Tibial nerve (tissue), 4 donors: ENCODE results near the gene LIN7A. TPM values are rescaled to one million over a fixed set of nuclear protein-coding genes. Genes with fewer than 3 reads are reported as not detected.
A peak's percentile ranks its signal among the peaks of the same experiment; 100 is the strongest.

Experiments used
- DNase-seq, 2 donors: peaks; one replicate each; pipeline ENCODE4 v3.0.0-alpha.2; 2019; ENCODE audit warnings: low spot score in 2 of 2
- H3K27ac ChIP-seq, 4 donors: fragments of 200-600 bp; sonication (generic) in 3 of 4; one replicate each; pipeline ENCODE4 v1.5.1; 2017 to 2019; ENCODE audit warnings: mild to moderate bottlenecking in 1 of 4
- H3K27me3 ChIP-seq, 2 donors: fragments of 200-600 bp; sonication (generic) in 1 of 2; one replicate each; pipeline versions ENCODE4 v1.5.1 to v1.6.0; 2017 to 2019
- H3K36me3 ChIP-seq, 3 donors: fragments of 200-600 bp; sonication (generic); one replicate each; pipeline ENCODE4 v1.5.1; 2018 to 2019
- H3K4me1 ChIP-seq, 4 donors: fragments of 200-600 bp; sonication (generic) in 3 of 4; one replicate each; pipeline ENCODE4 v1.5.1; 2017 to 2019
- H3K4me3 ChIP-seq, 4 donors: fragments of 200-600 bp; sonication (generic) in 3 of 4; one replicate each; pipeline ENCODE4 v1.5.1; 2017 to 2019; ENCODE audit warnings: mild to moderate bottlenecking in 1 of 4, moderate library complexity in 1 of 4
- H3K9me3 ChIP-seq, 4 donors: fragments of 200-600 bp; sonication (generic) in 3 of 4; one replicate each; pipeline ENCODE4 v1.5.1; 2017 to 2019
- EP300 ChIP-seq, 2 donors: sonication (generic); formaldehyde crosslinking; IDR thresholded peaks; one replicate each; pipeline ENCODE4 v1.6.1; 2017; ENCODE audit warnings: antibody characterized with exemption in 2 of 2, mild to moderate bottlenecking in 1 of 2
- POLR2A ChIP-seq, 2 donors: fragments of 450-650 bp; IDR thresholded peaks; one replicate each; pipeline ENCODE4 v1.6.1; 2017; ENCODE audit warnings: antibody characterized with exemption in 2 of 2, mild to moderate bottlenecking in 2 of 2, moderate library complexity in 2 of 2
- WGBS, 2 donors: methylation state at CpG; one replicate each; pipeline ENCODE4 v1.1.5; 2018; 5-methylcytosine and 5-hydroxymethylcytosine counted together
- total RNA-seq, 4 donors: library from RNA; depleted of rRNA; stranded (reverse); fragments of >200 nt; gene quantifications; one replicate each; pipeline ENCODE4 v1.1.0, GENCODE V29; 2016
- TF ChIP-seq, protein P1 (sequence below), 5 experiments: fragments of 200-600 bp in 3 of 5; fragments of 450-650 bp in 2 of 5; sonication (generic) in 3 of 5; IDR thresholded peaks; one replicate each; pipeline ENCODE4 v1.5.1; 2016 to 2019; ENCODE audit warnings: antibody characterized with exemption in 5 of 5, mild to moderate bottlenecking in 3 of 5, moderate library complexity in 2 of 5

LIN7A gene
- total RNA-seq, 4 donors from 2014 or later: 6.5 to 16.8 (median 7.9) TPM

DNA sequence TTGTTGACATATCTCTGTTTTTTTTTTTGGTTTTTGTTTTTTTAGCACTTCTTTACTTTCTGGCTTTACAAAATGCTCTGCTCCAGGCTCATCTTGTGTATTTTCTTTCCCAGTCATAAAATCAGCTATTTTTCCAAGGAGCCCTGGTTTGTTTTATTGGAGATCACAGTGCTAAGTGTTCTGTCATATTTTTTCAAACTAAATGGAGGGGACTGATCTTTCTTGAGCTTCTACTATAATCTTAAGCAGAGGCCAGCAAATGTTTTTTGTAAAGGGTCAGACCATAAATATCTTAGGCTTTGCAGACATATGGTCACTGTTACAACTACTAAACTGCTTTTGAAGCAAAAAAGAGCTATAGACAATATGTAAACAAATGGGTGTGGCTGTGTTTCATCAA is 30.6 kb upstream of the LIN7A start:
- DNase-seq: no peak
- Histone ChIP-seq H3K36me3 (no peaks in the 10 kb centered on the region), H3K4me1 (peaks cover 0 to 17% (median 0%) of the 10 kb centered on the region in 4 donors), H3K9me3 (no peaks in the 10 kb centered on the region), H3K27ac (no peak overlapping the region), H3K27me3 (no peaks in the 10 kb centered on the region), H3K4me3 (no peak overlapping the region)
- TF ChIP-seq POLR2A (IDR thresholded peaks at IDR 0.05): no peak
- TF ChIP-seq EP300 (IDR thresholded peaks at IDR 0.05): no peak
- TF ChIP-seq, protein P1, sequence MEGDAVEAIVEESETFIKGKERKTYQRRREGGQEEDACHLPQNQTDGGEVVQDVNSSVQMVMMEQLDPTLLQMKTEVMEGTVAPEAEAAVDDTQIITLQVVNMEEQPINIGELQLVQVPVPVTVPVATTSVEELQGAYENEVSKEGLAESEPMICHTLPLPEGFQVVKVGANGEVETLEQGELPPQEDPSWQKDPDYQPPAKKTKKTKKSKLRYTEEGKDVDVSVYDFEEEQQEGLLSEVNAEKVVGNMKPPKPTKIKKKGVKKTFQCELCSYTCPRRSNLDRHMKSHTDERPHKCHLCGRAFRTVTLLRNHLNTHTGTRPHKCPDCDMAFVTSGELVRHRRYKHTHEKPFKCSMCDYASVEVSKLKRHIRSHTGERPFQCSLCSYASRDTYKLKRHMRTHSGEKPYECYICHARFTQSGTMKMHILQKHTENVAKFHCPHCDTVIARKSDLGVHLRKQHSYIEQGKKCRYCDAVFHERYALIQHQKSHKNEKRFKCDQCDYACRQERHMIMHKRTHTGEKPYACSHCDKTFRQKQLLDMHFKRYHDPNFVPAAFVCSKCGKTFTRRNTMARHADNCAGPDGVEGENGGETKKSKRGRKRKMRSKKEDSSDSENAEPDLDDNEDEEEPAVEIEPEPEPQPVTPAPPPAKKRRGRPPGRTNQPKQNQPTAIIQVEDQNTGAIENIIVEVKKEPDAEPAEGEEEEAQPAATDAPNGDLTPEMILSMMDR (IDR thresholded peaks at IDR 0.05): no peak

DNA sequence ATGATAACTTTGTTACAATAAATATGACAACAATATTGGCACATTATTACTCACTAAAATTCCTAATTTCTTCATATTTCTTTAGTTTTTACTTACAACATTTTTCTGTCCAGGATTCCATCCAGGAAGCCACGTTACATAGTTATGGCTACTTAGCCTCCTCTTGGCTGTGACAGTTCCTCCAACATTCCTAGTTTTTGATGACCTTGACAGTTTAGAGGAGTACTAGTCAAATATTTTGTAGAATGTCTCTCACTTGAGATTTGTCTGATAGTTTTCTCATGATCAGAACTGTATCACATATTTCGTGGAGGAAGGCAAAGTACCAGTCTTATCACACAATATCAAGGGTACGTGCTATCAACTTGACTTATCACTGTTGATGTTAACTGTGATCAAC is 29.8 kb upstream of the LIN7A start:
- TF ChIP-seq POLR2A (IDR thresholded peaks at IDR 0.05): no peak
- TF ChIP-seq EP300 (IDR thresholded peaks at IDR 0.05): no peak
- TF ChIP-seq, protein P1 (IDR thresholded peaks at IDR 0.05): no peak
- DNase-seq: no peak
- no peaks in the 10 kb centered on the region for H3K9me3 ChIP-seq
- peak overlapping the region in 1 of 4 donors; percentile 52 for H3K27ac ChIP-seq
- H3K36me3 ChIP-seq: no peaks in the 10 kb centered on the region
- H3K4me1 ChIP-seq: peaks cover 0 to 17% (median 0%) of the 10 kb centered on the region in 4 donors
- 68 to 74% methylated on average over 3 of the region's 3 CpGs for WGBS, 2 donors
- H3K27me3 ChIP-seq: no peaks in the 10 kb centered on the region
- no peak overlapping the region for H3K4me3 ChIP-seq

DNA sequence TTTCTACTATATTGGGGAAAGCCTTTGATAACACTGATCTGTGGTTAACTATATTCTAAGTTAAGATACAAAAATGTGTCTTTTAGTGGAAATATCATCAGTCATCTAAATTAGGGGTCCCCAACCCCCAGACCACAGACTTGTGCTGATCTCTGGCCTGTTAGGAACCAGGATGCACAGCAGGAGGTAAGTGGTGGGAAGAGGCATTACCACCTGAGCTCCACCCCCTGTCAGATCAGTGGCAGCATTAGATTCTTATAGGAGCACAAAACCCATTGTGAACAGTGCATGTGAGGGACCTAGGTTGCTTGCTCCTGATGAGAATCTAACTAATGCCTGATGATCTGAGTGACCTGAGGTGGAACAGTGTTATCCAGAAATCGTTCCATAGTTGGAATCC is 28.3 kb upstream of the LIN7A start:
- peaks cover 0 to 17% (median 0%) of the 10 kb centered on the region in 4 donors for H3K4me1 ChIP-seq
- H3K27ac ChIP-seq: peak overlapping the region in 1 of 4 donors; percentile 20
- no peaks in the 10 kb centered on the region for H3K36me3 ChIP-seq
- H3K27me3 ChIP-seq: no peaks in the 10 kb centered on the region
- 62 to 70% methylated on average over 1 of the region's 1 CpG for WGBS, 2 donors
- no peak for DNase-seq
- TF ChIP-seq, protein P1 (IDR thresholded peaks at IDR 0.05): no peak
- TF ChIP-seq EP300 (IDR thresholded peaks at IDR 0.05) (no peak), POLR2A (IDR thresholded peaks at IDR 0.05) (no peak)
- no peaks in the 10 kb centered on the region for H3K9me3 ChIP-seq
- H3K4me3 ChIP-seq: no peak overlapping the region

DNA sequence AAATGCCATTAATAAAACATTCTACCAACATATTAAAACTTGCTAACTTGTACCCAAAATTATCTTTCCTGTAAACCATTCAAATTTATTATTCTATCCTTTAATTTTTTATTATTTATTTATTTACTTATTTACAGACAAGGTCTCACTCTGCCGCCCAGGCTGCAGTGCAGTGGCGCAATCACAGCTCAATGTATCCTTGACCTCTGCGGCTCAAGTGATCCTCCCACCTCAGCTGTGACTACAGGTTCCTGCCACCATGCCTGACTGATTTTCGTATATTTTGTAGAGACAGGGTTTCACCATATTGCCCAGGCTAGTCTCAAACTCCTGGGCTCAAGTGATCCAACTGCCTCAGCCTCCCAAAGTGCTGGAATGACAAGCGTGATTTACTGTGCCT is 20.4 kb upstream of the LIN7A start:
- no peaks in the 10 kb centered on the region for H3K4me1 ChIP-seq
- no peaks in the 10 kb centered on the region for H3K36me3 ChIP-seq
- H3K27me3 ChIP-seq: no peaks in the 10 kb centered on the region
- 86 to 94% methylated on average over 5 of the region's 5 CpGs for WGBS, 2 donors
- no peak overlapping the region for H3K4me3 ChIP-seq
- H3K9me3 ChIP-seq: no peaks in the 10 kb centered on the region
- no peak overlapping the region for H3K27ac ChIP-seq
- TF ChIP-seq, protein P1 (IDR thresholded peaks at IDR 0.05): no peak
- no peak for TF ChIP-seq EP300 (IDR thresholded peaks at IDR 0.05)
- TF ChIP-seq POLR2A (IDR thresholded peaks at IDR 0.05): no peak
- no peak for DNase-seq

DNA sequence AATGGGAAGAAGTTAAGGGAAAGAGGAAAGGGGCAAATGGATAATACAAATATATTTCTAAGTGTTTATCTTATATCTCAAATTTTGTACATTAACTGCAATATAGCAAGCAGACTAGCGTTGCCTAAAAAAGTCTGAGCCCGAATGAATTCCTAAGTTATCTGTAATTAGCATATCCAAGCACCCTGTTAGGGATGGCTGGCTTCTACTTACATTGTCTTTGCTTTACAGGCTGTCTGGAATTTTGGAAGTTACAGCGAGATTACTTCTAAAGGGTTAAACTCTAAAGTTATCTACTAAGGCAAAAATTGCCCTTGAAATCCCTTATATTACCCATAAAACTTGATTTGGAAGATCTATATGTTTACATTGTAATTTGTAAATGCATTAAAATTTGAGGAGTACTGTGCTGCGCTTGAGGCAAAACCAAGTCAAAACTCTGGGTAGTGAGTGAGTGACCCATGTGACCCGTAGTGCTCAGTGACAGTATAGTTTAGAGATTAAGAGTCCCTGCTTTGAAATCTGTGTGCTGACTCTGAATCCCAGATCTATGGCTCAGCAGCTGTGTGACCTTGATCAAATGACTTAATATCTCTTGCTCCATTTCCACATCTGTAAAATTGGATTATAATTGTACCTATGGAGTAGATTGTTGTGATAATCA is 17.3 kb upstream of the LIN7A start:
- H3K4me3 ChIP-seq: no peak overlapping the region
- no peak for DNase-seq
- H3K27me3 ChIP-seq: no peaks in the 10 kb centered on the region
- H3K4me1 ChIP-seq: no peaks in the 10 kb centered on the region
- no peak overlapping the region for H3K27ac ChIP-seq
- WGBS, 2 donors: 65 to 66% methylated on average over 5 of the region's 5 CpGs
- H3K9me3 ChIP-seq: no peaks in the 10 kb centered on the region
- no peaks in the 10 kb centered on the region for H3K36me3 ChIP-seq
- TF ChIP-seq EP300 (IDR thresholded peaks at IDR 0.05): no peak

DNA sequence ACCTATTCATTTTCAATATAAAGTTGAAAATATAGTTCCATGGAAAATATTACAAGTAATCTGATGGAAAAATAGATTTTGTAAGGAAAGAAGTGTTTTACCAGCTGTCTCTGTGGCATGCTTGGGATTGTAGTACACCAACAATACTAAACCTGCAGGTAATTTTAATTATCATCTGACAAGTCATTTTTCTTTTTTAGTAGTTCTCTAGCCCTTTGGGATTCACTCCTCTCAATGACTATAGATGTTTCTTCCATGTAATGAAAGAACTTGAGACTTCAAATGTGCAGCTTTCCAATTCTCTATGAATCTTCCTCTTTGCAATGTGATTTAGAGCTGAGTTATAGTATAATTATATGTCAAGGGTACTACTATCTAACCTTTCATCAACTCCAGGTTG is 14.7 kb upstream of the LIN7A start:
- Histone ChIP-seq H3K9me3 (no peaks in the 10 kb centered on the region), H3K27me3 (no peaks in the 10 kb centered on the region), H3K27ac (no peak overlapping the region), H3K36me3 (no peaks in the 10 kb centered on the region), H3K4me1 (no peaks in the 10 kb centered on the region), H3K4me3 (no peak overlapping the region)
- DNase-seq: no peak
- TF ChIP-seq, protein P1 (IDR thresholded peaks at IDR 0.05): no peak
- TF ChIP-seq EP300 (IDR thresholded peaks at IDR 0.05) (no peak), POLR2A (IDR thresholded peaks at IDR 0.05) (no peak)
